ENCODE measurements around the gene MAN2A1. TPM values are rescaled to one million over a fixed set of nuclear protein-coding genes. Genes with fewer than 3 reads are reported as not detected.

MAN2A1 gene
- total RNA-seq, 2 donors from 2014 or later, result 29.6 to 36.2 TPM

GRCh38 chr5:109898269-109899162 lies 208.8 kb downstream of the MAN2A1 start:
- no peaks in the 10 kb centered on the region for H3K9me3 ChIP-seq
- no peak overlapping the region for H3K4me3 ChIP-seq
- H3K27ac ChIP-seq, result no peak overlapping the region
- no peaks in the 10 kb centered on the region for H3K4me1 ChIP-seq (replicated peaks)
- no peaks in the 10 kb centered on the region for H3K36me3 ChIP-seq
- WGBS, result 56% methylated on average over 9 of the region's 9 CpGs
- no peak for TF ChIP-seq POLR2AphosphoS5 (IDR thresholded peaks at IDR 0.05)
- TF ChIP-seq POLR2A (IDR thresholded peaks at IDR 0.05), result no peak
- TF ChIP-seq CTCF (IDR thresholded peaks at IDR 0.05), result no peak
- no peaks in the 10 kb centered on the region for H3K27me3 ChIP-seq (replicated peaks; ENCODE audit: insufficient read depth)
- intact Hi-C loops (cut with DNase I), result no loop called here
- DNase-seq (ENCODE audit: low spot score), result no peak

GRCh38 chr5:109899163-109899535 lies 209.4 kb downstream of the MAN2A1 start:
- H3K4me3 ChIP-seq, result no peak overlapping the region
- no peaks in the 10 kb centered on the region for H3K9me3 ChIP-seq
- intact Hi-C loops (cut with DNase I), result no loop called here
- H3K4me1 ChIP-seq (replicated peaks), result no peaks in the 10 kb centered on the region
- DNase-seq (ENCODE audit: low spot score), result no peak
- no peak overlapping the region for H3K27ac ChIP-seq
- no peaks in the 10 kb centered on the region for H3K36me3 ChIP-seq
- WGBS, result 86% methylated on average over 8 of the region's 8 CpGs
- no peak for TF ChIP-seq CTCF (IDR thresholded peaks at IDR 0.05)
- no peak for TF ChIP-seq POLR2AphosphoS5 (IDR thresholded peaks at IDR 0.05)
- TF ChIP-seq POLR2A (IDR thresholded peaks at IDR 0.05), result no peak
- H3K27me3 ChIP-seq (replicated peaks; ENCODE audit: insufficient read depth), result no peaks in the 10 kb centered on the region

- DNase-seq (ENCODE audit: low spot score), result no peak
- no peak for TF ChIP-seq POLR2A (IDR thresholded peaks at IDR 0.05)
- TF ChIP-seq CTCF (IDR thresholded peaks at IDR 0.05), result no peak
- TF ChIP-seq POLR2AphosphoS5 (IDR thresholded peaks at IDR 0.05), result no peak
- Histone ChIP-seq H3K27ac (no peak overlapping the region), H3K27me3 (replicated peaks; ENCODE audit: insufficient read depth) (no peaks in the 10 kb centered on the region), H3K4me3 (no peak overlapping the region), H3K36me3 (no peaks in the 10 kb centered on the region), H3K9me3 (no peaks in the 10 kb centered on the region), H3K4me1 (replicated peaks) (no peaks in the 10 kb centered on the region)
- 78% methylated on average over 3 of the region's 3 CpGs for WGBS
- intact Hi-C loops (cut with DNase I), result no loop called here
Measured at GRCh38 chr5:109900461-109900860, 210.7 kb downstream of the MAN2A1 start.

GRCh38 chr5:109900911-109901627 lies 211.3 kb downstream of the MAN2A1 start:
- Histone ChIP-seq H3K27me3 (replicated peaks; ENCODE audit: insufficient read depth) (no peaks in the 10 kb centered on the region), H3K36me3 (no peaks in the 10 kb centered on the region), H3K4me3 (no peak overlapping the region), H3K27ac (no peak overlapping the region), H3K4me1 (replicated peaks) (no peaks in the 10 kb centered on the region), H3K9me3 (no peaks in the 10 kb centered on the region)
- 65% methylated on average over 3 of the region's 3 CpGs for WGBS
- intact Hi-C loops (cut with DNase I), result no loop called here
- TF ChIP-seq CTCF (IDR thresholded peaks at IDR 0.05) (no peak), POLR2AphosphoS5 (IDR thresholded peaks at IDR 0.05) (no peak), POLR2A (IDR thresholded peaks at IDR 0.05) (no peak)
- DNase-seq (ENCODE audit: low spot score), result no peak
